Measurements from ENCODE around the gene OPRPN.

Gene OPRPN

GRCh38 chr4:70397580-70397979 is at the start of gene OPRPN:
Gene OPRPN, plus strand, starts transcription at chr4:70397940. Its CDS starts 1,346 bp downstream, at chr4:70399286.
- ChIA-PET POLR2A (no interaction called here), CTCF (no interaction called here)
- no peak for TF ChIP-seq SUZ12 (IDR thresholded peaks at IDR 0.05)
- TF ChIP-seq SP1 (IDR thresholded peaks at IDR 0.05) = no peak
- no peak for TF ChIP-seq HDGF (IDR thresholded peaks at IDR 0.05; ENCODE audit: borderline replicate concordance)
- TF ChIP-seq NFRKB (IDR thresholded peaks at IDR 0.05) = no peak
- TF ChIP-seq FOXM1 (IDR thresholded peaks at IDR 0.05; ENCODE audit: borderline replicate concordance) = no peak
- no peak for TF ChIP-seq ELF4 (IDR thresholded peaks at IDR 0.05)
- DNase-seq (ENCODE audit: extremely low spot score) = no peak

- DNase-seq (ENCODE audit: extremely low spot score) = no peak
- ChIA-PET CTCF (no interaction called here), POLR2A (no interaction called here)
- no peak for TF ChIP-seq ZNF384 (IDR thresholded peaks at IDR 0.05)
- TF ChIP-seq ELF4 (IDR thresholded peaks at IDR 0.05) = no peak
- TF ChIP-seq TARDBP (IDR thresholded peaks at IDR 0.05) = no peak
- TF ChIP-seq FOXM1 (IDR thresholded peaks at IDR 0.05; ENCODE audit: borderline replicate concordance) = no peak
- no peak for TF ChIP-seq BHLHE40 (IDR thresholded peaks at IDR 0.05; ENCODE audit: borderline replicate concordance)
- TF ChIP-seq CTBP1 (IDR thresholded peaks at IDR 0.05; ENCODE audit: borderline replicate concordance) = no peak
- no peak for TF ChIP-seq PKNOX1 (IDR thresholded peaks at IDR 0.05)
- TF ChIP-seq FOXA1 (IDR thresholded peaks at IDR 0.05) = no peak
- TF ChIP-seq SUZ12 (IDR thresholded peaks at IDR 0.05) = no peak
- no peak for TF ChIP-seq L3MBTL2 (conservative IDR thresholded peaks at IDR 0.05)
- no peak for TF ChIP-seq ARNT (IDR thresholded peaks at IDR 0.05)
- no peak for TF ChIP-seq FOXK2 (IDR thresholded peaks at IDR 0.05)
- TF ChIP-seq LEF1 (IDR thresholded peaks at IDR 0.05; ENCODE audit: borderline replicate concordance) = no peak
These were observed 41.6 kb upstream of the OPRPN start for GRCh38 chr4:70356185-70356584.

- no peak for DNase-seq (ENCODE audit: extremely low spot score)
- CTCF ChIA-PET = no interaction called here
- TF ChIP-seq ELF4 (IDR thresholded peaks at IDR 0.05) = no peak
- TF ChIP-seq FOXK2 (IDR thresholded peaks at IDR 0.05) = no peak
- TF ChIP-seq CTBP1 (IDR thresholded peaks at IDR 0.05; ENCODE audit: borderline replicate concordance) = no peak
- TF ChIP-seq HDGF (IDR thresholded peaks at IDR 0.05; ENCODE audit: borderline replicate concordance) = no peak
- no peak for TF ChIP-seq BHLHE40 (IDR thresholded peaks at IDR 0.05; ENCODE audit: borderline replicate concordance)
- no peak for TF ChIP-seq TARDBP (IDR thresholded peaks at IDR 0.05)
- POLR2A ChIA-PET = no interaction called here
These were observed 38.6 kb upstream of the OPRPN start for GRCh38 chr4:70359115-70359661.

- TF ChIP-seq PKNOX1 (IDR thresholded peaks at IDR 0.05) = no peak
- TF ChIP-seq L3MBTL2 (conservative IDR thresholded peaks at IDR 0.05) = no peak
- no peak for TF ChIP-seq FOXA1 (IDR thresholded peaks at IDR 0.05)
- no peak for TF ChIP-seq HDGF (IDR thresholded peaks at IDR 0.05; ENCODE audit: borderline replicate concordance)
- TF ChIP-seq LEF1 (IDR thresholded peaks at IDR 0.05; ENCODE audit: borderline replicate concordance) = no peak
- TF ChIP-seq NFRKB (IDR thresholded peaks at IDR 0.05) = no peak
- no peak for TF ChIP-seq TARDBP (IDR thresholded peaks at IDR 0.05)
- no peak for TF ChIP-seq ZNF384 (IDR thresholded peaks at IDR 0.05)
- TF ChIP-seq SP1 (IDR thresholded peaks at IDR 0.05) = no peak
- no peak for TF ChIP-seq CTBP1 (IDR thresholded peaks at IDR 0.05; ENCODE audit: borderline replicate concordance)
- no peak for TF ChIP-seq BHLHE40 (IDR thresholded peaks at IDR 0.05; ENCODE audit: borderline replicate concordance)
- no peak for TF ChIP-seq FOXK2 (IDR thresholded peaks at IDR 0.05)
- no peak for TF ChIP-seq ELF4 (IDR thresholded peaks at IDR 0.05)
- no peak for TF ChIP-seq FOXM1 (IDR thresholded peaks at IDR 0.05; ENCODE audit: borderline replicate concordance)
- ChIA-PET CTCF (no interaction called here), POLR2A (no interaction called here)
- DNase-seq (ENCODE audit: extremely low spot score) = no peak
These were observed 37.3 kb upstream of the OPRPN start, which contains the start of gene SMR3A for GRCh38 chr4:70360460-70360859. Gene SMR3A, plus strand, starts transcription at chr4:70360760. Its CDS starts 1,356 bp downstream, at chr4:70362116.

- TF ChIP-seq SP1 (IDR thresholded peaks at IDR 0.05) (no peak), TARDBP (IDR thresholded peaks at IDR 0.05) (no peak), FOXM1 (IDR thresholded peaks at IDR 0.05; ENCODE audit: borderline replicate concordance) (no peak), ARNT (IDR thresholded peaks at IDR 0.05) (no peak), HDGF (IDR thresholded peaks at IDR 0.05; ENCODE audit: borderline replicate concordance) (no peak), ZNF384 (IDR thresholded peaks at IDR 0.05) (no peak), BHLHE40 (IDR thresholded peaks at IDR 0.05; ENCODE audit: borderline replicate concordance) (no peak), FOXA1 (IDR thresholded peaks at IDR 0.05) (no peak), PKNOX1 (IDR thresholded peaks at IDR 0.05) (no peak), CTBP1 (IDR thresholded peaks at IDR 0.05; ENCODE audit: borderline replicate concordance) (no peak), L3MBTL2 (conservative IDR thresholded peaks at IDR 0.05) (no peak), ELF4 (IDR thresholded peaks at IDR 0.05) (no peak), LEF1 (IDR thresholded peaks at IDR 0.05; ENCODE audit: borderline replicate concordance) (no peak), FOXK2 (IDR thresholded peaks at IDR 0.05) (no peak)
- CTCF ChIA-PET = no interaction called here
These were observed 33.7 kb upstream of the OPRPN start for GRCh38 chr4:70364002-70364401.

GRCh38 chr4:70365479-70365878 is 32.3 kb upstream of the OPRPN start:
- no peak for TF ChIP-seq FOXM1 (IDR thresholded peaks at IDR 0.05; ENCODE audit: borderline replicate concordance)
- no peak for TF ChIP-seq PKNOX1 (IDR thresholded peaks at IDR 0.05)
- TF ChIP-seq FOXA1 (IDR thresholded peaks at IDR 0.05) = no peak
- TF ChIP-seq ELF4 (IDR thresholded peaks at IDR 0.05) = no peak
- TF ChIP-seq HDGF (IDR thresholded peaks at IDR 0.05; ENCODE audit: borderline replicate concordance) = no peak
- DNase-seq (ENCODE audit: extremely low spot score) = no peak
- ChIA-PET CTCF (no interaction called here), POLR2A (no interaction called here)

More at GRCh38 chr4:70364002-70364401, 33.7 kb upstream of the OPRPN start:
- POLR2A ChIA-PET = no interaction called here
- no peak for DNase-seq (ENCODE audit: extremely low spot score)

Measured in HEK293T (cell line).